T-cell (primary cell): ENCODE measurements around the gene SPRYD3. TPM values are rescaled to one million over a fixed set of nuclear protein-coding genes. Genes with fewer than 3 reads are reported as not detected.
A peak's percentile ranks its signal among the peaks of the same experiment; 100 is the strongest.

Experiments
- ATAC-seq, 4 experiments: fragments of 200-7000 bp in 3 of 4; fragments of 150-1000 bp in 1 of 4; cut with Tn5 transposase; replicated peaks in 1 of 4; 1 replicate in 3 of 4; 2 replicates in 1 of 4; pipeline ENCODE4 v1.10.0; 2021; ENCODE audit warnings: moderate library complexity in 3 of 4, mild to moderate bottlenecking in 2 of 4, moderate number of reproducible peaks in 1 of 4
- CTCF ChIA-PET, 2 donors: fragments of 300-600 bp; sonication (Branson Sonifier 250); formaldehyde crosslinking; loops; one replicate each; lab custom pipeline; 2022; ENCODE audit warnings: antibody characterized with exemption in 2 of 2; lab: Charles Lee
- POLR2A ChIA-PET, 2 donors: fragments of 300-600 bp; sonication (Branson Sonifier 250); formaldehyde crosslinking; loops; one replicate each; lab custom pipeline; 2022; ENCODE audit warnings: antibody characterized with exemption in 2 of 2; lab: Charles Lee
- DNase-seq, 35 experiments: peaks; one replicate each; pipeline versions ENCODE4 v3.0.0 to v3.0.0-alpha.2; 2013 to 2023
- H3K27ac ChIP-seq: one replicate; pipeline ENCODE4 v1.5.1; 2013; ENCODE audit warnings: low read length
- H3K27me3 ChIP-seq, 2 experiments: replicated peaks in 1 of 2; 1 replicate in 1 of 2; 2 replicates in 1 of 2; pipeline versions ENCODE4 v1.6.1 to v1.7.0; 2013; ENCODE audit warnings: low read length in 1 of 2, mixed read lengths in 1 of 2; ENCODE audit not compliant: control insufficient read depth in 2 of 2, insufficient read depth in 2 of 2; ENCODE audit errors: extremely low read depth in 1 of 2
- H3K36me3 ChIP-seq, 2 donors: 1 replicate in 1 of 2; 2 replicates in 1 of 2; pipeline versions ENCODE4 v1.6.1 to v1.7.0; 2013; ENCODE audit warnings: low read length in 1 of 2; ENCODE audit not compliant: control insufficient read depth in 2 of 2, insufficient read depth in 1 of 2; ENCODE audit errors: extremely low read depth in 1 of 2
- H3K4me1 ChIP-seq, 2 experiments: 1 replicate in 1 of 2; 2 replicates in 1 of 2; pipeline versions ENCODE4 v1.6.1 to v1.7.0; 2013; ENCODE audit warnings: low read length in 2 of 2, mixed read lengths in 1 of 2; ENCODE audit not compliant: insufficient read depth in 2 of 2, control insufficient read depth in 1 of 2; ENCODE audit errors: extremely low read depth in 1 of 2
- H3K4me3 ChIP-seq, 2 donors: 1 replicate in 1 of 2; 2 replicates in 1 of 2; pipeline versions ENCODE4 v1.5.1 to v1.7.0; 2013; ENCODE audit warnings: mild to moderate bottlenecking in 2 of 2, low read length in 1 of 2, moderate library complexity in 1 of 2; ENCODE audit not compliant: control insufficient read depth in 1 of 2; ENCODE audit errors: extremely low read depth in 1 of 2
- H3K9me3 ChIP-seq: 2 replicates; pipeline ENCODE4 v1.7.0; 2013
- H3K27ac Mint-ChIP-seq, 2 donors: one replicate each; pipeline ENCODE4 v1.8.0; 2020 to 2021; ENCODE audit warnings: mild to moderate bottlenecking in 2 of 2, mixed read lengths in 2 of 2
- H3K27me3 Mint-ChIP-seq, 2 donors: one replicate each; pipeline ENCODE4 v1.8.0; 2021 to 2022; ENCODE audit warnings: mixed read lengths in 2 of 2
- H3K36me3 Mint-ChIP-seq: one replicate; pipeline ENCODE4 v1.8.0; 2021; ENCODE audit warnings: mixed read lengths
- H3K4me1 Mint-ChIP-seq, 3 donors: one replicate each; pipeline ENCODE4 v1.8.0; 2020 to 2022; ENCODE audit warnings: mixed read lengths in 3 of 3, mild to moderate bottlenecking in 1 of 3
- H3K4me3 Mint-ChIP-seq, 3 donors: one replicate each; pipeline ENCODE4 v1.8.0; 2020 to 2022; ENCODE audit warnings: mild to moderate bottlenecking in 3 of 3, mixed read lengths in 3 of 3, moderate library complexity in 3 of 3
- H3K9me3 Mint-ChIP-seq, 3 donors: one replicate each; pipeline ENCODE4 v1.8.0; 2020 to 2022; ENCODE audit warnings: mixed read lengths in 3 of 3
- WGBS: methylation state at CpG from one replicate; pipeline ENCODE4 v1.1.5; 2013; ENCODE audit warnings: missing lambda C conversion rate; ENCODE audit not compliant: insufficient coverage; 5-methylcytosine and 5-hydroxymethylcytosine counted together
- total RNA-seq, 35 experiments: library from RNA in 6 of 35; stranded (reverse) in 6 of 35; fragments of 120-200 nt in 1 of 35; gene quantifications; one replicate each; pipeline versions ENCODE4 v1.2.1 to v1.2.4 and lab custom pipeline; 2013 to 2026

Gene SPRYD3
- total RNA-seq, 5 donors from 2014 or later (not counting 1 experiment from before 2014, with no cell fraction given) = 29.3 to 65.0 (median 58.2) TPM

- Mint-ChIP-seq H3K9me3 (no peaks in the 10 kb centered on the region), H3K4me3 (no peak overlapping the region), H3K36me3 (peaks cover 2% of the 10 kb centered on the region), H3K27me3 (peaks cover 0 to 2% of the 10 kb centered on the region in 2 donors), H3K4me1 (peaks cover 4 to 10% (median 5%) of the 10 kb centered on the region in 3 donors), H3K27ac (no peak overlapping the region)
- ChIA-PET POLR2A (no interaction called here), CTCF (no interaction called here)
- 93% methylated on average over 23 of the region's 35 CpGs for WGBS
- Histone ChIP-seq H3K9me3 (no peaks in the 10 kb centered on the region), H3K4me1 (peaks cover under 1 to 9% of the 10 kb centered on the region in 2 experiments), H3K36me3 (peaks cover 0 to 5% of the 10 kb centered on the region in 2 donors), H3K27me3 (peaks cover 0 to 31% of the 10 kb centered on the region in 2 experiments), H3K27ac (no peak overlapping the region), H3K4me3 (no peak overlapping the region)
- no peak for ATAC-seq
- DNase-seq = no peak
These were observed 20.3 kb downstream of the SPRYD3 start for GRCh38 chr12:53058674-53059433.

- DNase-seq (no peak), ATAC-seq (no peak)
- 82% methylated on average over 8 of the region's 13 CpGs for WGBS
- Histone ChIP-seq H3K27me3 (peaks cover 0 to 31% of the 10 kb centered on the region in 2 experiments), H3K9me3 (no peaks in the 10 kb centered on the region), H3K4me1 (peaks cover 2 to 17% of the 10 kb centered on the region in 2 experiments), H3K36me3 (no peaks in the 10 kb centered on the region), H3K4me3 (no peak overlapping the region), H3K27ac (no peak overlapping the region)
- ChIA-PET POLR2A (no interaction called here), CTCF (no interaction called here)
- no peak overlapping the region for H3K4me3 Mint-ChIP-seq
- H3K4me1 Mint-ChIP-seq = peaks cover 10 to 15% (median 10%) of the 10 kb centered on the region in 3 donors
- no peaks in the 10 kb centered on the region for H3K9me3 Mint-ChIP-seq
- peaks cover 0 to 2% of the 10 kb centered on the region in 2 donors for H3K27me3 Mint-ChIP-seq
- H3K27ac Mint-ChIP-seq = peak overlapping the region in 1 of 2 donors; percentile 74
- no peaks in the 10 kb centered on the region for H3K36me3 Mint-ChIP-seq
These were observed 21.2 kb downstream of the SPRYD3 start for GRCh38 chr12:53057816-53058500.

GRCh38 chr12:53056901-53057300 is 22.3 kb downstream of the SPRYD3 start:
- Mint-ChIP-seq H3K36me3 (no peaks in the 10 kb centered on the region), H3K9me3 (no peaks in the 10 kb centered on the region), H3K27ac (no peak overlapping the region), H3K4me3 (no peak overlapping the region), H3K4me1 (peaks cover 10 to 15% (median 10%) of the 10 kb centered on the region in 3 donors), H3K27me3 (peaks cover 0 to 2% of the 10 kb centered on the region in 2 donors)
- H3K36me3 ChIP-seq = no peaks in the 10 kb centered on the region
- ATAC-seq = no peak
- no peak overlapping the region for H3K4me3 ChIP-seq
- no peak overlapping the region for H3K27ac ChIP-seq
- 91% methylated on average over 4 of the region's 7 CpGs for WGBS
- ChIA-PET CTCF (no interaction called here), POLR2A (interaction anchor here in 1 of 2 donors (0.6 kb wide), 1 partner anchor 1171 kb away, joined by 3 read pairs; no protein-coding TSS in a partner anchor)
- peaks cover 2 to 17% of the 10 kb centered on the region in 2 experiments for H3K4me1 ChIP-seq
- no peaks in the 10 kb centered on the region for H3K9me3 ChIP-seq
- DNase-seq = no peak
- peaks cover 0 to 31% of the 10 kb centered on the region in 2 experiments for H3K27me3 ChIP-seq

GRCh38 chr12:53056296-53056695 is 22.9 kb downstream of the SPRYD3 start:
- ATAC-seq = no peak
- 81% methylated on average over 3 of the region's 5 CpGs for WGBS
- DNase-seq = no peak
- CTCF ChIA-PET = no interaction called here
- H3K36me3 Mint-ChIP-seq = no peaks in the 10 kb centered on the region
- no peak overlapping the region for H3K27ac Mint-ChIP-seq
- Histone ChIP-seq H3K27me3 (peaks cover 0 to 31% of the 10 kb centered on the region in 2 experiments), H3K9me3 (no peaks in the 10 kb centered on the region), H3K27ac (no peak overlapping the region), H3K4me3 (no peak overlapping the region), H3K4me1 (peaks cover 2 to 17% of the 10 kb centered on the region in 2 experiments), H3K36me3 (no peaks in the 10 kb centered on the region)
- H3K9me3 Mint-ChIP-seq = no peaks in the 10 kb centered on the region
- no peak overlapping the region for H3K4me3 Mint-ChIP-seq
- POLR2A ChIA-PET = no interaction called here
- H3K27me3 Mint-ChIP-seq = peaks cover 0 to 2% of the 10 kb centered on the region in 2 donors
- H3K4me1 Mint-ChIP-seq = peaks cover 10 to 15% (median 10%) of the 10 kb centered on the region in 3 donors

GRCh38 chr12:53055471-53056266 is 23.5 kb downstream of the SPRYD3 start:
- H3K9me3 ChIP-seq = no peaks in the 10 kb centered on the region
- no peaks in the 10 kb centered on the region for H3K36me3 ChIP-seq
- H3K27ac ChIP-seq = no peak overlapping the region
- ChIA-PET POLR2A (no interaction called here), CTCF (interaction anchor here in 1 of 2 donors (2.8 kb wide), 1 partner anchor 12 kb away, joined by 13 read pairs; no protein-coding TSS in a partner anchor)
- ATAC-seq (no peak), DNase-seq (no peak)
- peaks cover 2 to 17% of the 10 kb centered on the region in 2 experiments for H3K4me1 ChIP-seq
- H3K4me3 ChIP-seq = no peak overlapping the region
- WGBS = 65% methylated on average over 7 of the region's 15 CpGs
- H3K36me3 Mint-ChIP-seq = no peaks in the 10 kb centered on the region
- peaks cover 0 to 2% of the 10 kb centered on the region in 2 donors for H3K27me3 Mint-ChIP-seq
- peak overlapping the region; percentile 6 to 38 (median 37) for H3K4me3 Mint-ChIP-seq
- H3K27me3 ChIP-seq = peaks cover 0 to 27% of the 10 kb centered on the region in 2 experiments
- H3K4me1 Mint-ChIP-seq = peaks cover 10 to 15% (median 10%) of the 10 kb centered on the region in 3 donors
- H3K27ac Mint-ChIP-seq = no peak overlapping the region
- H3K9me3 Mint-ChIP-seq = no peaks in the 10 kb centered on the region
